Stimulated activated CD4-positive, alpha-beta T cell treated with anti-CD3 and anti-CD28 coated beads, Interleukin-1b, Interleukin-23, amount 100 ng/mL, for 48 hours (primary cell): ENCODE measurements around the gene MFAP2.

Experiments used
- DNase-seq: peaks from one replicate; pipeline ENCODE4 v3.0.0-alpha.2; 2020

Gene MFAP2

DNA sequence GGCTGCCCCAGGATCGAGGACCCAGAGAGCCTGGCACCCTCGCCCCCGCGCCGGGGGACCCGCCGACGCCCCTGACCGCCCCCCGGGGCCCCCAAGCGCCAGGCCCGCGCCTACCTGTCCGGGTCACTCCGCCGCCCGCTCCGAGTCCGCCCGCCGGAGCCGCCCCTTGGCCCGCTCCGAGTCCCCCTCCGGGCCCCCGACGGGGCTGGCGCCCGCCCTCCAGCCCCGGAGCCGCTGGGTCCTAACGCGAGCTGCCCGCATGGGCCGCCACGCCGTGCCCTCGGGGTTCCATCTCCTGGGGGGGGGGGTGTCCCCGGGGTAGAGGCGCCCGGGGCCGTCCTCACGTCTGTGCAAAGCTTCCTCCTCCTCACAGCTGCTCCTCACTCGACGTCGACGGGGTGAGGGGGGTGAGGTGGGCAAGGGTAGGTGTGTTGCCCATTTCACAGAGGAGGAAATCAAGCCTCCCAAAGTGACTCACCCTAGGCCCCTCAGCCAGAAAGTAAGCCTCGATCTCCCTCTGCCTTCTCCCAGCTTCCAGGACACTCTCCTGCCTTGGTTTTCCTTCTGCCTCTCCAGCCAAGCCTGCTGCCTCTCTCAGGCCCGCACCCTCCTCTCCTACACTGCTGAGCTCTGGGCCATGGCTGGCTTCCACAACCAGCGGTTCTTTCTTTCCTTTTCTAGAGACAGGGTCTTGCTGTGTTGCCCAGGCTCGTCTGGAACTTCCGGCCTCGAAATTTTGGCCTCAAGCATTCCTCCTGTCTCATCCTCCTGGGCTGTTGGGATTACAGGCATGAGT, at the start of gene MFAP2:
TSS of gene MFAP2 (minus strand) at position 148 of the 796 bp plus-strand sequence. CDS start 2,347 bp downstream, outside the sequence.
- no peak for DNase-seq

- DNase-seq = no peak
Observed at GRCh38 chr1:17030206-17030605, 49.8 kb upstream of the MFAP2 start.

DNA sequence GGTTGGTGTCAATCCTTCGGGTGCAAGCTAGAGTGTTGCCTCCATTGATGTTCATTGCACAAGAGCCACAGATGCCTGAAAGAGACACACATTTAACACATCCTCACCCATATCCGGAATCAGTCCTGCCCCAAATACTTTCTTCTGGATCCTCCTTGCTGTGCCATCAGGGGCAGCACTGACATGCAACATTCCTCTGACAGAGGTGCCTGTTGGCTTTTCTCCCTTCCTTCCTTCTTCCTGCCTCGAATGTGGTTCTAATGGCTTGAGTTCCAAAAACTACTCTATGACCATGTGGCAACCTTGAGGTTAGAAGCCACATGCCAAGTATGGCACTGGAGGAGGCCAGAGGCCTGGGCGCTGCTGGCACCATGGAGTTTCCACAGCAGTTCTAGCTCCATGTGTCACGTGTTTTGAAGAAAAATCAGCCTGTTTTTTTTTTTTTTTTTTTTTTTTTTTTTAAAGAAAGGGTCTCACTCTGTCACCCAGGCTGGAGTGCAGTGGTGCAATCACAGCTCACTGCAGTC, 48.3 kb upstream of the MFAP2 start:
- DNase-seq = no peak

GRCh38 chr1:17027900-17028299, 47.5 kb upstream of the MFAP2 start:
- DNase-seq = no peak

GRCh38 chr1:17027403-17027802, 47.0 kb upstream of the MFAP2 start:
- DNase-seq = no peak

- no peak for DNase-seq
Observed at GRCh38 chr1:17024721-17025120, 44.3 kb upstream of the MFAP2 start.

DNA sequence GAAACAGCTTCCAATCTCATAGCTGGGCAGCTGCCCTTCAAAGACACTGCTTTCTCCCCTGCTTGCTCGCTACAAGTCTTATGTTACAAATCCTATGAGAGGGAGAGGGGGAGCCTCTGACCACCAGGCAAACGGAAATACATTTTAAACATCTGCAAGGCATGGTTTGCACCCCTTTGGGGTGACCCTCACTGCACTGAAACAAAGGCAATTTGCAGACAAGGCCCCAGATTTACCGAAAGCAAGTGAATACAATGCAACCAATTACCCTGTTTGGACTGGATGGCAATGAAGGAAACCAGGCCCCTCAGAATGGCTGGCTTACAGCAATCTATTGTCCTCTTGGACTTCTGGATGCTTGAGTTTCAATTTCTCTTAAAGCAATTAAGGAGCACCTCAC, 43.2 kb upstream of the MFAP2 start:
- DNase-seq = no peak

DNA sequence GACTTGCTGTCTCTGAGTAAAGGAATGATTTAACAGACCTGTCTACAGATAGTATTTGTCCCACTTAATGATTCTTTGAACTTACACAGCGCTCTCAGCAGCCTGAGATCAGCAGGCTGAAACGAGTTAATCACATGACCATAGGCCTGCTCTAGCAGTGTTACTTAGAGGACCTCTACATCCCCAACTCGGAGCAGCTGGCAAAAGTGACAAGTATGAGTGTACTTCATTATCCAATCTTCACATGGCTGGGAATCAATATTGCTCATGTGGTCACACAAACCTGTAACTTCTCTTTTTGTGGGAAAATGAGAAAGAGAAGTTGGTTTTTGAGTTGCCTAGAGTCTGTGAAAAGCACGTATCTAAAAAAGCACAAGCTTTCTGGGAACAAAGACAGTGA, 42.7 kb upstream of the MFAP2 start:
- no peak for DNase-seq

DNA sequence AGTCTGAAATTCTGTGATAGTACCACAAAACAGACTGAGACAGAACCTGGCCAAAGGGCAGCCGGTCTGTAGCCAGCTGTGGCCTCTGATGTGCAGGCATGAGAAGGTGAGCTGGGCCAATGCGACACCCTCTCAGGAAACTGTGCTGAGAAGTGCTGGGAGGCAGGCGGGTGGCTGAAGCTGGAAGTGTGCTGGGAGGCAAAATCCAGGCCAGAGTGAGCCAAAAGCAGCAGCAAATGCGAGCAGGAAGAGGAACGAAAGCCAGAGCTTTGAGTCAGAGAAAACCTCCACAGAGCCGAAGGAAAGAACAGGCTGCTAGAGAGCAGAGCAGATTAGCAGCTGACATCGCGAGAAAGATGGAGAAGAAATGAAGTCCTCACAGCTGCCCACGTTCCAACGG, 41.5 kb upstream of the MFAP2 start:
- DNase-seq = no peak

DNA sequence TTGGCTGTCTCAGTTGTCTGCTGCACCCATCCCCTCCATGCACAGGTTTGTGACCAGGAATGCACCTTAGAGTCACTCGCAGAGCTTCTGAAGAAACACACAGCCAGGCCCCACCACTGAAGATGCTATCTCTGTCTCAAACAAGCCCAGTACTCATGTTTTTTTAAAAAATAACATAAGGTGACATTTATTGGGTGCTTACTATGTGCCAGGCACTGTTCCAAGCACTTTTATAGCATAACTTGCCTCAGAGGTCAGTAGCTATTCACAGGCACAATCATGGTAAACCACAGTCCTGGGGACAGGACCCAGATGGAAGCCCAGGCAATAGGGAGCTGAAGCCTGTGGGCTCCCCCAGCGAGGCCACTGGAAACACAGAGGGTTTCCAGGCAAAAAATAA, 40.1 kb upstream of the MFAP2 start:
- no peak for DNase-seq

- DNase-seq = no peak
Observed at GRCh38 chr1:17018849-17019248, 38.4 kb upstream of the MFAP2 start.

GRCh38 chr1:17017435-17017834, 37.0 kb upstream of the MFAP2 start:
- no peak for DNase-seq

DNA sequence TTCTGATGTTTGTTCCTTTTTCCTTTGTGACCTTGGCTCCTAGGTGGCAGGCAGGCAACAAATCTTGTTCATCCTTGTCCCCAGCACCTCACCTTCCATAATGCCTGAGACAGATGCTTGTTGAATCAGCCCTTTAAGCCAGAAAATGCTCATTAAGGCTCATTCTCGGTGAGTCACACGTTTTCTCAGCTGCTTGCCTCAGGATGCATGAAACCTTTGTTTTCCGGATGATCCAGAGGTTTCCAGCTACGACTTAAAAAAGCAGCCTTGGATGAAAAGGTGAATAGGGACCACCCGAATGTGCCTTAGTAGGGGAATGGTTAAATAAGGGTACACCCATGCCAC, 35.9 kb upstream of the MFAP2 start:
- no peak for DNase-seq

- DNase-seq = no peak
Observed at GRCh38 chr1:17014671-17015567, 34.5 kb upstream of the MFAP2 start.

GRCh38 chr1:17013491-17014320, 33.3 kb upstream of the MFAP2 start:
- no peak for DNase-seq

- no peak for DNase-seq
Observed at GRCh38 chr1:17012775-17013490, 32.5 kb upstream of the MFAP2 start.

GRCh38 chr1:17011439-17012307, 31.3 kb upstream of the MFAP2 start, which contains the start of gene ATP13A2:
ATP13A2 (minus strand) TSS chr1:17011928; CDS start chr1:17011738, 190 bp downstream.
- peak; percentile 78 for DNase-seq

GRCh38 chr1:17011092-17011438, 30.6 kb upstream of the MFAP2 start:
- DNase-seq = no peak

DNA sequence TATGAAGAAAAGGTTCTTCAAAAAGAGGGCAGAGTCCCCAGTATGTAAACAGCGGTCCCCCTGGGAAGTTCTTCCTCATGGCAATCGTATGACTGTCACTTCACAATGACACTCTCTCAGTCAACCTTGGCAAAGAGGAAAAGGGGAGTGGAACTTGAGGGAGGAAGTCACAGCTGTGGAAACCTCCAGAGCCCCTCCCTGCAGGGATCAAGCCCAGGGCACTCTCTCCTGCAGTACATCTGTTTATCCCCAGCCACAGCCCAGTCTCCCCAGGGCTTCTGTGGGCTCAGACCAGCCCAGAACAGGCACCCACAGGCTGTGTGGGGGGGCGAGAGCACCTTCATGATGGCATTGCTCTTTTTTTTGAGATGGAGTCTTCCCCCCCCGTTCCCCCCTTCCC, 29.3 kb upstream of the MFAP2 start:
- no peak for DNase-seq

GRCh38 chr1:17008208-17008855, 27.9 kb upstream of the MFAP2 start:
- DNase-seq = no peak

DNA sequence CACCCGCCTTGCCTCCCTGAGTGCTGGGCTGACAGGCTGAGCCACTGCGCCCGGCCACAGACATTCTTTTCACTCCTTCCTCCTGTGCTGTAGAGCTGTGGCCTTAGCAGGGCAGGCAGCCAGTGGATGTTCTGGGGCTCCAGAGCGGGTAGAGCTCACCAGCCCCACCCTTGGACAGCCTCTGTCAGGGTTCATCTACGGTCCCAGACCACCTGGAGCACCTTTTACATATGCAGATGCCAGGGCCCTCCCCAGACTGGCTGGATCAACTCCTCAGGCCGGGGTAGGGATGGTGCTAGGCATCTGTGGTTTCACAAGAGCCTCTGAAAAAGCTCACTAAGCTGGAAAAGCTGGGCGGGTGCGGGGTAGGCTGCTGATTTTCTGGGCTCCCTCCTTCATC, 26.7 kb upstream of the MFAP2 start:
- DNase-seq = no peak
